Measurements from ENCODE around the gene CBX3. TPM values are rescaled to one million over a fixed set of nuclear protein-coding genes. Genes with fewer than 3 reads are reported as not detected.

CBX3 gene
- total and polyA plus RNA-seq, 10 of the 15 experiments (the other 5 are each of a cell fraction or from before 2014, with no cell fraction given): 153 to 307 (median 225) TPM

DNA sequence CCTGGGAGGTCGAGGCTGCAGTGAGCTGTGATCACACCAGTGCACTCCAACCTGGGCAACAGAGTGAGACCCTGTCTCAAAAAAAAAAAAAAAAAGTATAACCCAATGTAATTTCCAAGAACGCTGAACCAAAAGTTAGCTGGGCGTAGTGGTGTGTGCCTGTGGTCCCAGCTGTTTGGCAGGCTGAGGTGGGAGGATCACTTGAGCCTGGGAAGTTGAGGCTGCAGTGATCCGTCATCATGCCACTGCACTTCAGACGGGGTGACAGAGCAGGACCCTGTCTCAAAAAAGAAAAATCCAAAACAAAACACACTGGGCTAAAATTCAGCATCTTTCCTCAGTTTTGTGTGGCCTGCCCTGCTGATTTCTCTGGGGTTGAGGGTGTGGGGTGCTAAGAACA is 22.1 kb upstream of the CBX3 start:
- Histone ChIP-seq H3K9me3 (replicated peaks; ENCODE audit: control insufficient read depth, insufficient read depth, low read length) (no peaks in the 10 kb centered on the region), H3K4me1 (ENCODE audit: control insufficient read depth, insufficient read depth, low read length) (no peaks in the 10 kb centered on the region), H3K36me3 (ENCODE audit: control insufficient read depth in 2 of 2, insufficient read depth in 2 of 2, low read length in 1 of 2) (peaks cover 0 to 6% of the 10 kb centered on the region in 2 experiments; a peak in 2 of 4 replicates), H2AFZ (ENCODE audit: control insufficient read depth, low read depth, low read length) (no peak overlapping the region), H3K4me3 (no peak overlapping the region), H3K27me3 (replicated peaks in 1 of 2; ENCODE audit: control insufficient read depth in 2 of 2, insufficient read depth in 2 of 2, low read length in 1 of 2) (no peaks in the 10 kb centered on the region), H3K79me2 (ENCODE audit: control insufficient read depth, insufficient read depth, low read length) (no peaks in the 10 kb centered on the region), H3K4me2 (ENCODE audit: control insufficient read depth, insufficient read depth) (no peak overlapping the region), H3K27ac (ENCODE audit: control insufficient read depth, insufficient read depth) (no peak overlapping the region), H3K9ac (ENCODE audit: control insufficient read depth, insufficient read depth, low read length) (no peak overlapping the region), H4K20me1 (ENCODE audit: control insufficient read depth, insufficient read depth) (no peaks in the 10 kb centered on the region)
- TF ChIP-seq IKZF1 (conservative IDR thresholded peaks at IDR 0.05): no peak
- TF ChIP-seq, protein P1, sequence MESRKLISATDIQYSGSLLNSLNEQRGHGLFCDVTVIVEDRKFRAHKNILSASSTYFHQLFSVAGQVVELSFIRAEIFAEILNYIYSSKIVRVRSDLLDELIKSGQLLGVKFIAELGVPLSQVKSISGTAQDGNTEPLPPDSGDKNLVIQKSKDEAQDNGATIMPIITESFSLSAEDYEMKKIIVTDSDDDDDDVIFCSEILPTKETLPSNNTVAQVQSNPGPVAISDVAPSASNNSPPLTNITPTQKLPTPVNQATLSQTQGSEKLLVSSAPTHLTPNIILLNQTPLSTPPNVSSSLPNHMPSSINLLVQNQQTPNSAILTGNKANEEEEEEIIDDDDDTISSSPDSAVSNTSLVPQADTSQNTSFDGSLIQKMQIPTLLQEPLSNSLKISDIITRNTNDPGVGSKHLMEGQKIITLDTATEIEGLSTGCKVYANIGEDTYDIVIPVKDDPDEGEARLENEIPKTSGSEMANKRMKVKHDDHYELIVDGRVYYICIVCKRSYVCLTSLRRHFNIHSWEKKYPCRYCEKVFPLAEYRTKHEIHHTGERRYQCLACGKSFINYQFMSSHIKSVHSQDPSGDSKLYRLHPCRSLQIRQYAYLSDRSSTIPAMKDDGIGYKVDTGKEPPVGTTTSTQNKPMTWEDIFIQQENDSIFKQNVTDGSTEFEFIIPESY (IDR thresholded peaks at IDR 0.05): no peak
- no peak for TF ChIP-seq CREM (IDR thresholded peaks at IDR 0.05; ENCODE audit: low read depth)
- TF ChIP-seq NBN (IDR thresholded peaks at IDR 0.05): no peak
- TF ChIP-seq MYC (IDR thresholded peaks at IDR 0.05; ENCODE audit: insufficient read depth, insufficient read length, insufficient replicate concordance, low read length, severe bottlenecking): no peak
- TF ChIP-seq RCOR1 (conservative IDR thresholded peaks at IDR 0.05; ENCODE audit: low read depth, low read length): no peak
- WGBS (ENCODE audit: insufficient coverage, insufficient replicate concordance, low lambda C conversion rate, missing lambda C conversion rate): 80% methylated on average over 5 of the region's 5 CpGs
- no TSS peak for BruUV-seq (replicated peaks)
- ChIA-PET POLR2A (interaction anchor here (0.6 to 4.7 kb wide), 5 partner anchors 9 to 75 kb away, joined by 4 to 25 read pairs (median 7); no protein-coding TSS in a partner anchor), RAD21 (ENCODE audit: unreplicated experiment) (interaction anchor here (0.9 to 1.0 kb wide), 2 partner anchors 27 to 186 kb away, joined by 3 to 4 read pairs; partner anchors contain the start of gene NFE2L3), SMC1A (ENCODE audit: uncharacterized antibody, unreplicated experiment) (interaction anchor here (1.0 to 3.3 kb wide), 6 partner anchors 13 to 287 kb away, joined by 3 to 17 read pairs (median 8); no protein-coding TSS in a partner anchor), CTCF (interaction anchor here (1.5 to 5.7 kb wide), 2 partner anchors 10 to 88 kb away, joined by 8 to 25 read pairs; no protein-coding TSS in a partner anchor)
- DNase-seq (ENCODE audit: low read depth, low spot score) (no peak), ATAC-seq (peak; percentile 1; the same call in 1 of the 3 replicates), FAIRE-seq (no peak)
- in situ Hi-C loops (cut with MboI) (no loop called here), intact Hi-C loops (cut with micrococcal nuclease; ENCODE audit: unreplicated experiment) (no loop called here)

All from GM12878 (cell line).